NCI-H2171 treated with DMSO at 0.1 percent for 48 hours (cell line): ENCODE data around the gene LSP1.
"Not testable (repeated sequence)": the region's sequence is repeated elsewhere in the genome, so short reads cannot be mapped to it uniquely, and the experiment has no call there.

ENCODE experiments used
- DNase-seq: peaks from one replicate; lab custom pipeline; 2025; lab: John Stamatoyannopoulos, UW

The LSP1 gene

GRCh38 chr11:1928891-1929541, 76.1 kb downstream of the LSP1 start:
- no peak for DNase-seq

GRCh38 chr11:1929621-1930461, 77.0 kb downstream of the LSP1 start:
- DNase-seq, result no peak

GRCh38 chr11:1930462-1930830, 77.6 kb downstream of the LSP1 start:
- DNase-seq, result no peak

GRCh38 chr11:1931341-1932104, 78.6 kb downstream of the LSP1 start:
- DNase-seq, result no peak

- no peak for DNase-seq
These were observed 79.2 kb downstream of the LSP1 start for GRCh38 chr11:1932105-1932480.

GRCh38 chr11:1932681-1933080, 79.8 kb downstream of the LSP1 start:
- no peak for DNase-seq

GRCh38 chr11:1933416-1934334, 80.8 kb downstream of the LSP1 start:
- no peak for DNase-seq

- no peak for DNase-seq
These were observed 81.7 kb downstream of the LSP1 start for GRCh38 chr11:1934335-1935155.

GRCh38 chr11:1935156-1936071, 82.5 kb downstream of the LSP1 start:
- DNase-seq, result no peak

GRCh38 chr11:1936072-1936780, 83.3 kb downstream of the LSP1 start:
- no peak for DNase-seq

GRCh38 chr11:1936781-1937615, 84.1 kb downstream of the LSP1 start:
- DNase-seq, result no peak

GRCh38 chr11:1937616-1938342, 84.9 kb downstream of the LSP1 start:
- no peak for DNase-seq

- no peak for DNase-seq
These were observed 85.6 kb downstream of the LSP1 start for GRCh38 chr11:1938343-1939005.

GRCh38 chr11:1939006-1939625, 86.2 kb downstream of the LSP1 start:
- no peak for DNase-seq

GRCh38 chr11:1939788-1940187, 86.9 kb downstream of the LSP1 start:
- DNase-seq, result not testable (repeated sequence)
